Sigmoid colon (tissue), 7 donors: ENCODE measurements around the gene MOGAT3. TPM values are rescaled to one million over a fixed set of nuclear protein-coding genes. Genes with fewer than 3 reads are reported as not detected.

Experiments used
- DNase-seq: peaks from one replicate; pipeline ENCODE4 v3.0.0-alpha.2; 2019
- H3K27ac ChIP-seq, 4 donors: fragments of 200-600 bp; sonication (generic); one replicate each; pipeline ENCODE4 v1.5.1; 2016 to 2019; ENCODE audit warnings: mild to moderate bottlenecking in 1 of 4
- H3K27me3 ChIP-seq, 3 donors: fragments of 200-600 bp; sonication (generic); one replicate each; pipeline ENCODE4 v1.5.1; 2019; ENCODE audit warnings: mild to moderate bottlenecking in 1 of 3
- H3K36me3 ChIP-seq, 4 donors: fragments of 200-600 bp; sonication (generic); one replicate each; pipeline ENCODE4 v1.5.1; 2016 to 2019
- H3K4me1 ChIP-seq, 4 donors: fragments of 200-600 bp; sonication (generic); one replicate each; pipeline ENCODE4 v1.5.1; 2017 to 2019
- H3K4me3 ChIP-seq, 4 donors: fragments of 200-600 bp; sonication (generic); one replicate each; pipeline ENCODE4 v1.5.1; 2017 to 2019; ENCODE audit warnings: mild to moderate bottlenecking in 2 of 4, moderate library complexity in 1 of 4
- H3K9me3 ChIP-seq, 4 donors: fragments of 200-600 bp in 3 of 4; sonication (generic) in 3 of 4; one replicate each; pipeline versions ENCODE4 v1.5.1 to v1.6.1; 2013 to 2019
- CTCF ChIP-seq, 4 experiments: fragments of 450-650 bp in 3 of 4; fragments of 200-600 bp in 1 of 4; IDR thresholded peaks; one replicate each; pipeline ENCODE4 v1.5.1; 2016 to 2019; ENCODE audit warnings: antibody characterized with exemption in 4 of 4, mild to moderate bottlenecking in 3 of 4, moderate library complexity in 2 of 4
- EP300 ChIP-seq, 4 donors: sonication (generic); formaldehyde crosslinking; IDR thresholded peaks; one replicate each; pipeline ENCODE4 v1.6.1; 2017; ENCODE audit warnings: antibody characterized with exemption in 4 of 4
- POLR2A ChIP-seq, 2 donors: fragments of 450-650 bp; IDR thresholded peaks; one replicate each; pipeline ENCODE4 v1.6.1; 2016; ENCODE audit warnings: antibody characterized with exemption in 2 of 2, mild to moderate bottlenecking in 2 of 2, moderate library complexity in 2 of 2
- POLR2AphosphoS5 ChIP-seq, 4 donors: sonication (generic); formaldehyde crosslinking; IDR thresholded peaks; one replicate each; pipeline ENCODE4 v1.6.1; 2017; ENCODE audit warnings: antibody characterized with exemption in 4 of 4
- WGBS, 2 donors: extraction: QIAGEN DNeasy Blood & Tissue Kit; methylation state at CpG; one replicate each; pipeline ENCODE4 v1.1.7; 2013; 5-methylcytosine and 5-hydroxymethylcytosine counted together
- intact Hi-C: fragments of 100-400 bp; cut with DNase I; formaldehyde crosslinking; loops from one replicate; pipeline ENCODE4 v1.15.1; 2023
- polyA plus RNA-seq, 3 donors: library from polyadenylated mRNA; stranded (reverse); fragments of 200-250 nt; gene quantifications; one replicate each; pipeline ENCODE4 v1.2.3, GENCODE V29; 2013
- total RNA-seq, 4 donors: library from RNA; depleted of rRNA; stranded (reverse); fragments of >200 nt; gene quantifications; one replicate each; pipeline ENCODE4 v1.1.0, GENCODE V29; 2016
- donor health status: healthy with polysubstance abuse.
- donor health status: Bipolar disorder and iron deficiency.
- donor health status: healthy.

MOGAT3 gene
- total and polyA plus RNA-seq, 7 donors, result 3.6 to 27.2 (median 3.7) TPM; not detected in 4

GRCh38 chr7:101217388-101218235 lies 16.8 kb upstream of the MOGAT3 start, which contains the start of the genes PLOD3 and ZNHIT1:
TSS of gene PLOD3 (minus strand) at chr7:101217581. CDS start at chr7:101217274, 307 bp downstream.
TSS of gene ZNHIT1 (plus strand) at chr7:101218165. CDS start at chr7:101218196, 31 bp downstream.
- peaks cover 0 to 49% (median 36%) of the 10 kb centered on the region in 4 donors for H3K4me1 ChIP-seq
- DNase-seq, result peak; percentile 99
- intact Hi-C loops, result loop anchor here (1.0 to 10.0 kb wide), 2 partner anchors 27 to 67 kb away; no protein-coding TSS in a partner anchor
- 1% methylated on average over 57 of the region's 57 CpGs for WGBS, 2 donors
- no peaks in the 10 kb centered on the region for H3K9me3 ChIP-seq
- peak within 1 kb of the TSS; percentile 90 to 94 (median 93) for H3K27ac ChIP-seq
- TF ChIP-seq EP300 (IDR thresholded peaks at IDR 0.05) (no peak), POLR2A (IDR thresholded peaks at IDR 0.05) (peak in 1 of 2 donors; percentile 37), CTCF (IDR thresholded peaks at IDR 0.05) (no peak), POLR2AphosphoS5 (IDR thresholded peaks at IDR 0.05) (peak; percentile 5 to 74 (median 36))
- peaks cover 5 to 38% (median 18%) of the 10 kb centered on the region in 4 donors for H3K36me3 ChIP-seq
- H3K4me3 ChIP-seq, result peak within 1 kb of the TSS; percentile 73 to 97 (median 89)
- H3K27me3 ChIP-seq, result no peaks in the 10 kb centered on the region

- no peak for DNase-seq
- H3K9me3 ChIP-seq, result no peaks in the 10 kb centered on the region
- whole genome bisulfite sequencing, 2 donors, result 1 to 2% methylated on average over 34 of the region's 34 CpGs
- H3K4me3 ChIP-seq, result peak overlapping the region; percentile 73 to 97 (median 89)
- H3K27ac ChIP-seq, result peak overlapping the region; percentile 90 to 94 (median 93)
- no peaks in the 10 kb centered on the region for H3K27me3 ChIP-seq
- intact Hi-C loops, result loop anchor here (10.0 kb wide), 1 partner anchor 68 kb away; no protein-coding TSS in a partner anchor
- H3K4me1 ChIP-seq, result peaks cover 0 to 49% (median 36%) of the 10 kb centered on the region in 4 donors
- peaks cover 4 to 39% (median 24%) of the 10 kb centered on the region in 4 donors for H3K36me3 ChIP-seq
- no peak for TF ChIP-seq POLR2A (IDR thresholded peaks at IDR 0.05)
- TF ChIP-seq EP300 (IDR thresholded peaks at IDR 0.05), result no peak
Observed at GRCh38 chr7:101216860-101217387, 16.1 kb upstream of the MOGAT3 start.

GRCh38 chr7:101216001-101216859 lies 15.4 kb upstream of the MOGAT3 start:
- peak overlapping the region in 3 of 4 donors; percentile 90 to 94 (median 93) for H3K27ac ChIP-seq
- intact Hi-C loops, result loop anchor here (10.0 kb wide), 1 partner anchor 69 kb away; no protein-coding TSS in a partner anchor
- H3K36me3 ChIP-seq, result peaks cover 4 to 46% (median 31%) of the 10 kb centered on the region in 4 donors
- H3K9me3 ChIP-seq, result no peaks in the 10 kb centered on the region
- peak overlapping the region; percentile 73 to 97 (median 89) for H3K4me3 ChIP-seq
- peak; percentile 65 for DNase-seq
- 69 to 70% methylated on average over 31 of the region's 31 CpGs for WGBS, 2 donors
- H3K27me3 ChIP-seq, result no peaks in the 10 kb centered on the region
- peaks cover 0 to 49% (median 36%) of the 10 kb centered on the region in 4 donors for H3K4me1 ChIP-seq
- no peak for TF ChIP-seq POLR2AphosphoS5 (IDR thresholded peaks at IDR 0.05)
- TF ChIP-seq POLR2A (IDR thresholded peaks at IDR 0.05), result no peak
- TF ChIP-seq EP300 (IDR thresholded peaks at IDR 0.05), result no peak
- no peak for TF ChIP-seq CTCF (IDR thresholded peaks at IDR 0.05)

- no peak for TF ChIP-seq POLR2AphosphoS5 (IDR thresholded peaks at IDR 0.05)
- Histone ChIP-seq H3K36me3 (peaks cover 18 to 88% (median 54%) of the 10 kb centered on the region in 4 donors), H3K27ac (no peak overlapping the region), H3K9me3 (no peaks in the 10 kb centered on the region), H3K27me3 (no peaks in the 10 kb centered on the region), H3K4me3 (no peak overlapping the region), H3K4me1 (peaks cover 0 to 26% (median 20%) of the 10 kb centered on the region in 4 donors)
- intact Hi-C loops, result loop anchor here (10.0 kb wide), 1 partner anchor 73 kb away; no protein-coding TSS in a partner anchor
- 94 to 96% methylated on average over 8 of the region's 8 CpGs for WGBS, 2 donors
- DNase-seq, result no peak
Observed at GRCh38 chr7:101212014-101212413, 11.2 kb upstream of the MOGAT3 start.

- Histone ChIP-seq H3K27me3 (no peaks in the 10 kb centered on the region), H3K4me1 (peaks cover 0 to 21% (median 16%) of the 10 kb centered on the region in 4 donors), H3K27ac (no peak overlapping the region), H3K9me3 (no peaks in the 10 kb centered on the region), H3K4me3 (no peak overlapping the region), H3K36me3 (peaks cover 18 to 93% (median 54%) of the 10 kb centered on the region in 4 donors)
- intact Hi-C loops, result loop anchor here (10.0 kb wide), 1 partner anchor 73 kb away; no protein-coding TSS in a partner anchor
- TF ChIP-seq EP300 (IDR thresholded peaks at IDR 0.05) (no peak), POLR2A (IDR thresholded peaks at IDR 0.05) (no peak), CTCF (IDR thresholded peaks at IDR 0.05) (no peak), POLR2AphosphoS5 (IDR thresholded peaks at IDR 0.05) (no peak)
- 97 to 98% methylated on average over 24 of the region's 24 CpGs for WGBS, 2 donors
- no peak for DNase-seq
Observed at GRCh38 chr7:101211501-101211900, 10.7 kb upstream of the MOGAT3 start.
